ENCODE measurements around the gene HRNR.

DNA sequence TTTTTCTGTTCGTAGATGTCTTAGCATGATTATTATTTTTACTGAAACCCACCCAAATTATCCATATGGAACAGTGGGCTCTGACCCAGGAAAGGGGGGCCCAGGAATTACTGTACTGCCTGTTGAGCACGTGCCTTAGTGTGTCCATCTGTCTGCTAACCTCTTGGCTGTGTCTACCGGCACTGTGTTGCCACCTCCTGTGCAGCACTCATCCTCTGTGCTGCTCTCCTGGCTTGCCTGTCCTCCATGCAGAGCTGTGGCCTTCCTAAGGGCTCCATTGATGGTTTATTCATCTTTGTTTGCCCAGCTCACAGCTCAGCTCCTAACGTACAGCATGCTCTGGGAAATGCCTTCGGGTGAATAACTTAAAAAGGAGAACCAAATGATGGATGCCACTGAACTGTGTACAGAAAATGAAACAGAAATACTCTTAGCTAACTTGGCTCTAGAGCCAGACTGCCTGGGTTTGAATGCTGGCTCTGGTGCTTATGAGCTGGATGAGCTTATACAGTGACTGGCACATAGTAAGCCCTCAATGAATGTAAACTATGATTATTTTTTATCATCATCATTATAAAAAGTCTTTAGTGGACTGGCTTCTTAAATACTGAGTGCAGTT lies 53.6 kb downstream of the HRNR start:
- TF ChIP-seq CTCF (IDR thresholded peaks at IDR 0.05; ENCODE audit: low read depth, low read length, missing input control): no peak
- TF ChIP-seq MAX (IDR thresholded peaks at IDR 0.05): no peak
- TF ChIP-seq, protein P1, sequence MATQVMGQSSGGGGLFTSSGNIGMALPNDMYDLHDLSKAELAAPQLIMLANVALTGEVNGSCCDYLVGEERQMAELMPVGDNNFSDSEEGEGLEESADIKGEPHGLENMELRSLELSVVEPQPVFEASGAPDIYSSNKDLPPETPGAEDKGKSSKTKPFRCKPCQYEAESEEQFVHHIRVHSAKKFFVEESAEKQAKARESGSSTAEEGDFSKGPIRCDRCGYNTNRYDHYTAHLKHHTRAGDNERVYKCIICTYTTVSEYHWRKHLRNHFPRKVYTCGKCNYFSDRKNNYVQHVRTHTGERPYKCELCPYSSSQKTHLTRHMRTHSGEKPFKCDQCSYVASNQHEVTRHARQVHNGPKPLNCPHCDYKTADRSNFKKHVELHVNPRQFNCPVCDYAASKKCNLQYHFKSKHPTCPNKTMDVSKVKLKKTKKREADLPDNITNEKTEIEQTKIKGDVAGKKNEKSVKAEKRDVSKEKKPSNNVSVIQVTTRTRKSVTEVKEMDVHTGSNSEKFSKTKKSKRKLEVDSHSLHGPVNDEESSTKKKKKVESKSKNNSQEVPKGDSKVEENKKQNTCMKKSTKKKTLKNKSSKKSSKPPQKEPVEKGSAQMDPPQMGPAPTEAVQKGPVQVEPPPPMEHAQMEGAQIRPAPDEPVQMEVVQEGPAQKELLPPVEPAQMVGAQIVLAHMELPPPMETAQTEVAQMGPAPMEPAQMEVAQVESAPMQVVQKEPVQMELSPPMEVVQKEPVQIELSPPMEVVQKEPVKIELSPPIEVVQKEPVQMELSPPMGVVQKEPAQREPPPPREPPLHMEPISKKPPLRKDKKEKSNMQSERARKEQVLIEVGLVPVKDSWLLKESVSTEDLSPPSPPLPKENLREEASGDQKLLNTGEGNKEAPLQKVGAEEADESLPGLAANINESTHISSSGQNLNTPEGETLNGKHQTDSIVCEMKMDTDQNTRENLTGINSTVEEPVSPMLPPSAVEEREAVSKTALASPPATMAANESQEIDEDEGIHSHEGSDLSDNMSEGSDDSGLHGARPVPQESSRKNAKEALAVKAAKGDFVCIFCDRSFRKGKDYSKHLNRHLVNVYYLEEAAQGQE (IDR thresholded peaks at IDR 0.05): no peak
- TF ChIP-seq YY1 (IDR thresholded peaks at IDR 0.05): no peak
- TF ChIP-seq TAF1 (conservative IDR thresholded peaks at IDR 0.05): no peak
- no peak for TF ChIP-seq FOXA1 (IDR thresholded peaks at IDR 0.05)
- TF ChIP-seq, protein P2, sequence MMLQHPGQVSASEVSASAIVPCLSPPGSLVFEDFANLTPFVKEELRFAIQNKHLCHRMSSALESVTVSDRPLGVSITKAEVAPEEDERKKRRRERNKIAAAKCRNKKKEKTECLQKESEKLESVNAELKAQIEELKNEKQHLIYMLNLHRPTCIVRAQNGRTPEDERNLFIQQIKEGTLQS (IDR thresholded peaks at IDR 0.05): no peak
- no peak for TF ChIP-seq SP1 (IDR thresholded peaks at IDR 0.05)
- TF ChIP-seq, protein P3, sequence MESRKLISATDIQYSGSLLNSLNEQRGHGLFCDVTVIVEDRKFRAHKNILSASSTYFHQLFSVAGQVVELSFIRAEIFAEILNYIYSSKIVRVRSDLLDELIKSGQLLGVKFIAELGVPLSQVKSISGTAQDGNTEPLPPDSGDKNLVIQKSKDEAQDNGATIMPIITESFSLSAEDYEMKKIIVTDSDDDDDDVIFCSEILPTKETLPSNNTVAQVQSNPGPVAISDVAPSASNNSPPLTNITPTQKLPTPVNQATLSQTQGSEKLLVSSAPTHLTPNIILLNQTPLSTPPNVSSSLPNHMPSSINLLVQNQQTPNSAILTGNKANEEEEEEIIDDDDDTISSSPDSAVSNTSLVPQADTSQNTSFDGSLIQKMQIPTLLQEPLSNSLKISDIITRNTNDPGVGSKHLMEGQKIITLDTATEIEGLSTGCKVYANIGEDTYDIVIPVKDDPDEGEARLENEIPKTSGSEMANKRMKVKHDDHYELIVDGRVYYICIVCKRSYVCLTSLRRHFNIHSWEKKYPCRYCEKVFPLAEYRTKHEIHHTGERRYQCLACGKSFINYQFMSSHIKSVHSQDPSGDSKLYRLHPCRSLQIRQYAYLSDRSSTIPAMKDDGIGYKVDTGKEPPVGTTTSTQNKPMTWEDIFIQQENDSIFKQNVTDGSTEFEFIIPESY (IDR thresholded peaks at IDR 0.05): no peak
- no peak for TF ChIP-seq RAD21 (IDR thresholded peaks at IDR 0.05)
- no peak for TF ChIP-seq JUND (IDR thresholded peaks at IDR 0.05)
- no peak for TF ChIP-seq GABPA (IDR thresholded peaks at IDR 0.05 in 1 of 2, conservative IDR thresholded peaks at IDR 0.05 in 1 of 2)
- no peak for TF ChIP-seq FOXA2 (IDR thresholded peaks at IDR 0.05)

Data from liver (tissue), 3 donors.